Stomach smooth muscle (tissue), 2 donors: ENCODE measurements around the gene SLC44A2.

ENCODE experiments used
- H3K27ac ChIP-seq: one replicate; pipeline ENCODE4 v1.7.0; 2013; ENCODE audit warnings: mild to moderate bottlenecking, low read length, inconsistent platforms
- H3K27me3 ChIP-seq, 2 donors: one replicate each; pipeline ENCODE4 v1.7.0; 2013; ENCODE audit warnings: low read length in 2 of 2; ENCODE audit not compliant: insufficient read depth in 2 of 2, control insufficient read depth in 1 of 2
- H3K36me3 ChIP-seq, 2 donors: one replicate each; pipeline ENCODE4 v1.7.0; 2013; ENCODE audit warnings: low read length in 2 of 2; ENCODE audit not compliant: control insufficient read depth in 2 of 2, insufficient read depth in 2 of 2
- H3K4me1 ChIP-seq: one replicate; pipeline ENCODE4 v1.7.0; 2013; ENCODE audit warnings: low read length; ENCODE audit not compliant: control insufficient read depth, insufficient read depth
- H3K4me3 ChIP-seq, 2 donors: one replicate each; pipeline ENCODE4 v1.7.0; 2013; ENCODE audit warnings: low read length in 2 of 2
- H3K9ac ChIP-seq, 2 donors: one replicate each; pipeline ENCODE4 v1.7.0; 2013; ENCODE audit warnings: low read length in 2 of 2, mild to moderate bottlenecking in 1 of 2
- H3K9me3 ChIP-seq, 2 donors: one replicate each; pipeline ENCODE4 v1.7.0; 2013; ENCODE audit warnings: low read length in 2 of 2; ENCODE audit not compliant: control insufficient read depth in 2 of 2
- donor health status: healthy.
- donor health status: Pancreatic carcinoma.

The SLC44A2 gene

GRCh38 chr19:10637894-10638293 is 12.5 kb downstream of the SLC44A2 start:
- Histone ChIP-seq H3K36me3 (peaks cover 18 to 45% of the 10 kb centered on the region in 2 donors), H3K9me3 (no peaks in the 10 kb centered on the region), H3K4me3 (no peak overlapping the region), H3K9ac (no peak overlapping the region), H3K4me1 (no peaks in the 10 kb centered on the region), H3K27ac (no peak overlapping the region), H3K27me3 (no peaks in the 10 kb centered on the region)

- H3K4me3 ChIP-seq: no peak overlapping the region
- H3K9me3 ChIP-seq: no peaks in the 10 kb centered on the region
- H3K27me3 ChIP-seq: no peaks in the 10 kb centered on the region
- no peak overlapping the region for H3K27ac ChIP-seq
- H3K36me3 ChIP-seq: peaks cover 18 to 38% of the 10 kb centered on the region in 2 donors
- H3K4me1 ChIP-seq: peaks cover 13% of the 10 kb centered on the region
- no peak overlapping the region for H3K9ac ChIP-seq
These were observed 14.5 kb downstream of the SLC44A2 start for GRCh38 chr19:10639836-10640235.

DNA sequence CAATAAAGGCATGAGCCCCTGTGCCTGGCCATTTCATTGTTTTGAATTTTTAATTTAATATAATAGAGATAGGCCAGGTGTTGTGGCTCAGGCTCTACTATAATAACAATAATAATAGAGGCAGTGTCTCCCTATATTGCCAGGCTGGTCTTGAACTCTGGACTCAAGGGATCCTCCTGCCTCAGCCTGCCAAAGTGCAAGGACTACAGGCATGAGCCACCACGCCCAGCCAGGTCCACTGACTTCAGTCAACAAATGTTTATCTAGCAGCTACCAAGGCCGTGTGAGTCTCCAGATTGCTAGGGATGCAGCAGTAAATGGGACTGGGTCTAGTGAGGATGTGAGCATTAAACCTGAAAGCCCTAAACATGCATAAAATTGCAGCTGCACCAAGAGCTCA is 15.0 kb downstream of the SLC44A2 start:
- peaks cover 18 to 33% of the 10 kb centered on the region in 2 donors for H3K36me3 ChIP-seq
- no peak overlapping the region for H3K9ac ChIP-seq
- H3K4me1 ChIP-seq: peaks cover 13% of the 10 kb centered on the region
- no peaks in the 10 kb centered on the region for H3K9me3 ChIP-seq
- H3K27ac ChIP-seq: no peak overlapping the region
- H3K4me3 ChIP-seq: no peak overlapping the region
- no peaks in the 10 kb centered on the region for H3K27me3 ChIP-seq

GRCh38 chr19:10641248-10641647 is 15.9 kb downstream of the SLC44A2 start:
- Histone ChIP-seq H3K9ac (no peak overlapping the region), H3K27ac (no peak overlapping the region), H3K9me3 (no peaks in the 10 kb centered on the region), H3K4me1 (peaks cover 13% of the 10 kb centered on the region), H3K4me3 (no peak overlapping the region), H3K36me3 (peaks cover 18 to 28% of the 10 kb centered on the region in 2 donors), H3K27me3 (no peaks in the 10 kb centered on the region)

DNA sequence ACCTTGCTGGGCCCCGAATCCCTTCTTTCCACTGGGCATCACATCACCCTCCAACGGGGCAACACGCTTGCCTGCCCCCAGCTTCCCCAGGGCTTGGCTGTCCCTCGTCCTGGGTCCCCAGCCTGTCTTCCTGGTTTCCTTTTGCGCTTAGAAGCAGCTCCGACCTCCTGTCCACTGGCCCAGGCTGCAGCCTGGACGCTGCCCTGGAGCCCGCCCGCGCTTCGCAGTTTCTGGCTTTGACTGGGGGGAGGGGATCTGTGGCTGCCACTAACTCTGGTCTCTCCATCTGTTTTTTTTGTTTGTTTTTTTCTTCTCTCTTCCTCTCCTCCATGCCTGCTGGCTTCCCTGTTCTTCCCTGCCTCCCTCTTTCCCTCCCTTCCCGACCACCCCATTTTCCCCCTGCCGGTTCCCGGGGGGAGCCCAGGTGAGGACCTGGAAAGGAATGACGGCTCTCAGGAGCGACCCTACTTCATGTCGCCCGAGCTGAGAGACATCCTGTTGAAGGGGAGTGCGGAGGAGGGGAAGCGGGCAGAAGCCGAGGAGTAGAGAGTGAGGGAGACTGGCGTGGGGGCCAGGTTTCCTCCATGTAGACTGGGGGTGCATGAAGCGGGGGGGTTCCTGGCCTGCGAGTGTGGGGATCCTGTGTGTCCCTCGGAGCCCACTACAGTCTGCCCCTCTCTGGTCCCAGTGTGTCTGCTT is 17.3 kb downstream of the SLC44A2 start:
- Histone ChIP-seq H3K9ac (no peak overlapping the region), H3K4me1 (peaks cover 13% of the 10 kb centered on the region), H3K27me3 (no peaks in the 10 kb centered on the region), H3K36me3 (peaks cover 9 to 17% of the 10 kb centered on the region in 2 donors), H3K4me3 (no peak overlapping the region), H3K27ac (no peak overlapping the region), H3K9me3 (no peaks in the 10 kb centered on the region)

DNA sequence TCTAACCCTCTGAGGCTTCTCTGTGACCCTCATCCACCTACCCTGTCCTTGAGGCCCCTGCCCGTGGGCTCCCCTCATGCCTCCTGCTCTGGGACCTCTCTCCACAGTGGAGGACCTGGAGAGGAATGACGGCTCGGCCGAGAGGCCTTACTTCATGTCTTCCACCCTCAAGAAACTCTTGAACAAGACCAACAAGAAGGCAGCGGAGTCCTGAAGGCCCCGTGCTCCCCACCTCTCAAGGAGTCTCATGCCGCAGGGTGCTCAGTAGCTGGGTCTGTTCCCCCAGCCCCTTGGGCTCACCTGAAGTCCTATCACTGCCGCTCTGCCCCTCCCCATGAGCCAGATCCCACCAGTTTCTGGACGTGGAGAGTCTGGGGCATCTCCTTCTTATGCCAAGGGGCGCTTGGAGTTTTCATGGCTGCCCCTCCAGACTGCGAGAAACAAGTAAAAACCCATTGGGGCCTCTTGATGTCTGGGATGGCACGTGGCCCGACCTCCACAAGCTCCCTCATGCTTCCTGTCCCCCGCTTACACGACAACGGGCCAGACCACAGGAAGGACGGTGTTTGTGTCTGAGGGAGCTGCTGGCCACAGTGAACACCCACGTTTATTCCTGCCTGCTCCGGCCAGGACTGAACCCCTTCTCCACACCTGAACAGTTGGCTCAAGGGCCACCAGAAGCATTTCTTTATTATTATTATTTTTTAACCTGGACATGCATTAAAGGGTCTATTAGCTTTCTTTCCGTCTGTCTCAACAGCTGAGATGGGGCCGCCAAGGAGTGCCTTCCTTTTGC is 18.0 kb downstream of the SLC44A2 start:
- Histone ChIP-seq H3K9ac (no peak overlapping the region), H3K27me3 (no peaks in the 10 kb centered on the region), H3K36me3 (peaks cover 4 to 11% of the 10 kb centered on the region in 2 donors), H3K4me1 (peaks cover 13% of the 10 kb centered on the region), H3K4me3 (no peak overlapping the region), H3K27ac (no peak overlapping the region), H3K9me3 (no peaks in the 10 kb centered on the region)

GRCh38 chr19:10643968-10644259 is 18.6 kb downstream of the SLC44A2 start:
- peak overlapping the region in 1 of 2 donors; percentile 6 for H3K9ac ChIP-seq
- H3K27ac ChIP-seq: no peak overlapping the region
- H3K36me3 ChIP-seq: peaks cover 4 to 11% of the 10 kb centered on the region in 2 donors

GRCh38 chr19:10644260-10645007 is 19.1 kb downstream of the SLC44A2 start:
- Histone ChIP-seq H3K27ac (no peak overlapping the region), H3K9ac (peak overlapping the region; percentile 6 to 13), H3K4me1 (peaks cover 13% of the 10 kb centered on the region), H3K36me3 (peaks cover 4 to 9% of the 10 kb centered on the region in 2 donors), H3K27me3 (no peaks in the 10 kb centered on the region), H3K4me3 (no peak overlapping the region), H3K9me3 (no peaks in the 10 kb centered on the region)

More at GRCh38 chr19:10643968-10644259, 18.6 kb downstream of the SLC44A2 start:
- no peak overlapping the region for H3K4me3 ChIP-seq
- no peaks in the 10 kb centered on the region for H3K9me3 ChIP-seq
- no peaks in the 10 kb centered on the region for H3K27me3 ChIP-seq
- H3K4me1 ChIP-seq: peaks cover 13% of the 10 kb centered on the region

- H3K4me1 ChIP-seq: peaks cover 13% of the 10 kb centered on the region
- H3K27me3 ChIP-seq: no peaks in the 10 kb centered on the region
- H3K27ac ChIP-seq: no peak overlapping the region
- H3K36me3 ChIP-seq: peaks cover 0 to 4% of the 10 kb centered on the region in 2 donors
- H3K9ac ChIP-seq: no peak overlapping the region
- no peaks in the 10 kb centered on the region for H3K9me3 ChIP-seq
- H3K4me3 ChIP-seq: no peak overlapping the region
These were observed 21.3 kb downstream of the SLC44A2 start for GRCh38 chr19:10646456-10647159.

- Histone ChIP-seq H3K27ac (no peak overlapping the region), H3K4me3 (no peak overlapping the region), H3K27me3 (no peaks in the 10 kb centered on the region), H3K9me3 (no peaks in the 10 kb centered on the region), H3K4me1 (peaks cover 19% of the 10 kb centered on the region), H3K9ac (no peak overlapping the region), H3K36me3 (no peaks in the 10 kb centered on the region)
These were observed 23.0 kb downstream of the SLC44A2 start for GRCh38 chr19:10648360-10648759.
